Stimulated activated CD8-positive, alpha-beta memory T cell treated with anti-CD3 and anti-CD28 coated beads, Interleukin-12 subunit alpha, Interleukin-12 subunit beta, amount 100 ng/mL, for 4 hours (primary cell): Measurements from ENCODE around the gene C2.
"Not testable (repeated sequence)": the region's sequence is repeated elsewhere in the genome, so short reads cannot be mapped to it uniquely, and the experiment has no call there.

Experiments
- DNase-seq: peaks from one replicate; pipeline ENCODE4 v3.0.0-alpha.2; 2020; ENCODE audit warnings: low read depth

C2 gene

GRCh38 chr6:31958412-31958740 lies 30.9 kb downstream of the C2 start:
- no peak for DNase-seq

GRCh38 chr6:31958741-31959739 lies 31.5 kb downstream of the C2 start, which contains the start of the genes NELFE and SKIC2:
Gene NELFE, minus strand, starts transcription at chr6:31958971. Its CDS starts 525 bp downstream, at chr6:31958446.
Gene SKIC2, plus strand, starts transcription at chr6:31959175. Its CDS starts 18 bp downstream, at chr6:31959193.
- DNase-seq = peak; percentile 98

- no peak for DNase-seq
Measured at GRCh38 chr6:31961616-31962015, 34.1 kb downstream of the C2 start.

DNA sequence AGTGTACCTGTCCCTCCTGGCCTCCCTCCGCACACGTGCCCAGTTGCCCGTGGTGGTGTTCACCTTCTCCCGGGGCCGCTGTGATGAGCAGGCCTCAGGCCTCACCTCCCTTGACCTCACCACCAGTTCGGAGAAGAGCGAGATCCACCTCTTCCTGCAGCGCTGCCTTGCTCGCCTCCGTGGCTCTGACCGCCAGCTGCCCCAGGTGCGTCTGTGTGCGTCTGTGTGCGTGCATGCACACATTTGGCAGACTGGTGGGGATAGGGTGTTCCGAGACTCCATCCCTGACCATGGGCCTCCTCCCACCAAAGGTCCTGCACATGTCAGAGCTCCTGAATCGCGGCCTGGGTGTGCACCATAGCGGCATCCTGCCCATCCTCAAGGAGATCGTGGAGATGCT lies 36.4 kb downstream of the C2 start:
- DNase-seq = no peak

- DNase-seq = no peak
Measured at GRCh38 chr6:31965700-31966099, 38.2 kb downstream of the C2 start.

DNA sequence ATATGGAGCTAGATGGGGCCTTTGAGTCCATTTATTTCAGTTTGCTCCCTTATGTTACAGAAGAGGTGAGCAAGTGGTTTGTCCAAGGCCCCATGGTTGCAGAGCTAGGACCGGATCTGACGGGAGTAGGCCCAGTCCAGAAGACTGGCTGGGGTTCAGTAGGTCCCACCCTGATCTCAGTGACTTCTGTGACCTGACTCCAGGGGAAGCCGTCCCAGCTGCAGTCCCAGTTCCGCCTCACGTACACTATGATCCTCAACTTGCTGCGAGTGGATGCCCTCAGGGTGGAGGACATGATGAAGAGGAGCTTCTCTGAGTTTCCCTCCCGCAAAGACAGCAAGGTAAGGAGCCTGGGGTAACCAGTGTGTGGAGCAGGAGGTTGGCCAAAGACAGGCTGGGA lies 39.0 kb downstream of the C2 start:
- no peak for DNase-seq

GRCh38 chr6:31966997-31967925 lies 39.7 kb downstream of the C2 start:
- DNase-seq = no peak

GRCh38 chr6:31967926-31968320 lies 40.4 kb downstream of the C2 start:
- DNase-seq = no peak

GRCh38 chr6:31968326-31968725 lies 40.8 kb downstream of the C2 start:
- no peak for DNase-seq

GRCh38 chr6:31968791-31969711 lies 41.5 kb downstream of the C2 start:
- DNase-seq = no peak

DNA sequence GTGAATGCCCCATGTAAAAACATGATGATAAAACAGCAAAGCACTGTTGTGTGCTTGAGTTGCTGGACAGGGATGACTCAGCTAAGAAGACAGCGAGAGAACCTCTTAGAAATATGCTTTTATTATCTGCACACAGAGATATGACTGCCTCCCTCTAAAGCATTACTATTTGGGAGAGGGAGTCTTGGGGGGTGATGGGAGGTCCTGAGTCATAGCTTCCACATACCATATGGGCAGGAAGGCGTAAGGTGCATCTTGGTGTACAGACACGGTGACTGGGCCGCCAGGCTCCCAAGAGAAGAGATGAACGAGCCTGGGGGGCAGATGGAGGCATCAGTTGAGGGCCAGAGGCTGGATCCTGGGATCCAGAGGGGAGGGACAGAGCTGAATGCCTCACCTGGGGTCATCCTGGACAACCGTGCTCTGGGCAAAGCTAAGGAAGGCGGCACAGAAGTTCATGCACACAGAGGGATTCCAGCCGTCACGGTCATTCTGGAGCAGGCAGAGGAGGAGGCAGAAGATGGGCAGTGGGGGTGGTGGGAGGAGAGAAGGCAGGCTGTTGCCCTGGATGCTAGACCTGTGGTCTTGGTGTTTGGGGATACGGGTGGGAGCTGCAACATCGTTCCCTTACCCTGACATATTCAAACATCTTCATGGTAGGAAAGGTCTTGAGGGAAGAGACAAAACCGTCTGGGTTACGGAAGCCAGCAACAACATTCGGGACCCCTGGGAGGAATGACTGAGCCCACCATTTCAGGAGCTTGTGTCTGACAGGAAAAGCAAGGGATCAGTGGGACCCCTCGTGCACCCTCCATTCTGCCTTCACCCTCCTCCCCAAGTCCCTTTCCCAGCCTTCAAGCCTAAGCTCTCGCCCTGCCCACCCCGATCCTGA lies 42.4 kb downstream of the C2 start:
- DNase-seq = no peak

DNA sequence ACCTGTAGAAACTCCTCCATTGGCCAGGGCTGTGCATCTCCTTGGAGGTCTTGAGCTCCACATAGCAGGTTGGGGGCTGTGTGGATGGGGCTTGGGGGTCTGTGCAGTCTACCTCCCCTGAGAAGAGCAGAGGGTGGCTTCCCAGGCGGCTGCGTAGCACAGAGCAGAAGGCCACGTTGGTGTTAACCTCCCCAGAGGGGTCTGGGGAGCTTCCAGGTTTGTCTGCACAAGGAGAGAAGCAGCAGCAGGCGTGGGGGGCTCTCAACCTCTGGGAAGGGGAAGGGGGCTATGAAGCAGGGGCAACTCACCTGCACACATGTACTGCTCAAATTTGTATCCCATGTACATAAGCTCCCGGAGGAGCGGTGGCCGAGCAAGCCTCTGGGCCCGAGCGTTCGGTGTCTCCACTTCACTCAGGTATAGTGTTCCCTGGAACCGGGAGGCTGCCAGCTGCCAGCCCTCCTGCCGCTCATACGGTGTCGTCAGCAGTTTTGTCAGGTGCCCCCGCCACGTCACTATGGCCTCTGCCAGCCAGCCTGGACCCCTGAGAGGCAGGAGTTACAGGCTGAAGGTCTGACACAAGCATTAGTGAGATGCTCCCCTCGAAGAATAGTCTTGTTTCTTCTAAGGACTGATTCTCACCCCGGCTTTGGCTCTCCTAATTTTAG lies 43.2 kb downstream of the C2 start:
- no peak for DNase-seq

DNA sequence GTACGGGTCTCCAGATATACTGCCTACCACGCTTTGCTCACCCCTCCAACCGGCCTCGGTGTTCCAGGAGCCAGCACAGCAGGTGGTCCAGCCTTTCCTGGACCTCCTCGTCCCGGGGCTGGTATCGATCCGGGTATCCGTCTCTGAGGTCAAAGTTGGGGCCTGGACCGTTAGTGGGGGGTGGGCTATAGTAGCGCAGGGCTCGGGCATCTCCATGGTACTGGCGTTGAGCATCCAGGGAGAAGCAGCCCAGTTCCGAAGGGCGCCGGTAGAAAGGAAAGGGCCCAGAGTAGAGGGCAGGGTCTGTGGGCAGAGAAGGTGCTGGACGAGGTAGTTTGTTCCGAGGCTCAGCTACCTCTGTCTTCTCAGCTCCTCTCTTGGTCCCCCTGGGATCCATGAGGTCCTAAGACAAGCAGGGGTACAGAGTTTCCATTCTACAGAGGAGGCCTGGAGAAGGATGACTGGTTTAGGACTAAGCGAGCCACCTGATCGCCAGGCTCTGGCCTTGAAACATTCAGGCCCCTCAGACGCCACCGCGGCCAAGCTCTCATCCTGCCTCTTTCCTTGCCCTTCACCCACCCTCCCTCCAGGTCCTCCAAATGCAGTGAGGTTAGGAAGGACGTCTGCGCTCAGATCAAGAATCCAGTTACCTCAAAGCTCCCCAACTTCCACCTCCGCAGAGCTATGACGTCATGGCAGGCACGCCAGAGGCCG lies 43.9 kb downstream of the C2 start:
- no peak for DNase-seq

DNA sequence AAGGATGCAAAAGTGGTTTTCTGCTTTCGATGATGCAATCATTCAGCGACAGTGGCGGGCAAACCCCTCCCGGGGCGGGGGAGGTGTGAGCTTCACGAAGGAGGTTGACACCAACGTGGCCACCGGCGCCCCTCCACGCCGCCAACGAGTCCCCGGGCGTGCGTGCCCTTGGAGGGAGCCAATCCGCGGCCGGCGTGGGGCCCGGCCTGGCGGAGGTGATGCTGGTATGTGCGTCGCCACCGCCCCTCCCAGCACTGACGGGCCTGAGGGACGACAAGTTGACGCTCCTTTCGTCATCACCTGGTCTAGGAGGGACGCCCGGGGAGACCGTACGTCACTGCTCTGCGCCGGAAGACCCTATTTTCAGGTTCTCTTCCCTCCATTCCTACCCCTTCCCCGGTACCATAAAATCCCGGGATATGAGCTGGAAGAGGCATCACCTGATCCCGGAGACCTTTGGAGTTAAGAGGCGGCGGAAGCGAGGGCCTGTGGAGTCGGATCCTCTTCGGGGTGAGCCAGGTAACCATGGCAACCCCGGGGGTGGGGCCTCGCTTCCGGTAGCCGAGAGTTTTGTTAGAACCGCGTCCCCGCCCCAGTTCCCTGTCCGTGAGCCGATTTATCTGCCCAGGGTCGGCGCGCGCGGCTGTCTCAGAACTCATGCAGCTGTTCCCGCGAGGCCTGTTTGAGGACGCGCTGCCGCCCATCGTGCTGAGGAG lies 44.6 kb downstream of the C2 start, which contains the start of gene DXO:
Gene DXO, minus strand, starts transcription at position 146 of the 716 bp plus-strand sequence. CDS start 463 bp downstream, outside the sequence.
- DNase-seq = peak; percentile 95

DNA sequence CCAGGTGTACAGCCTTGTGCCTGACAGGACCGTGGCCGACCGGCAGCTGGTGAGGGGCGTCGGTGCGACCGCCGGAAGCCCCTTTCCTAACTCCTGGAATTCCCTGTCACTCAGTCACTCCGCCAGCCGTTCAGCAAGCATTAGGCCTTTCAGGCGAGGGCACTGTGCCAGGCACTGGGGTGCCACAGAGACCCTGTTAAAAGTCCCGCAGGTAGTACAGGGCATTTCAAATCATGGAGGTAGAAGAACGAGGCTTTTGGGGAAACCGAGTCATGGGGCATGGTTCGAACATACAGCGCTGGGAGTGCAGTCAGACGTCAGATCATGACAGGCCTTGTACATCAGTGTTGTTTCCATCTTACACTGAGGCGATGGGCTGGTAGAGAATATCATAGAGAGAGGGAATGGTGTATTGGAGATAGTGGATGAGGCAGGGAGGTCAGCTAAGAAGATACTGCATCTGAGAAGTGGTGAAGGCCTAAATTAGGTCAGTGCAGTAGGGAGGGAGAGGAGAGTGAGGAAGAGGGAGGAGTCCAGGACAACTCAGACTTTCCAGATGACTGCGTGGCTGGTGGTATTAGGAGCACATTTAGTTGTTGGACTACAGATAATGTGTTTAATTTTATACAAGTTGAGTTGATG lies 45.3 kb downstream of the C2 start:
- no peak for DNase-seq

GRCh38 chr6:31976065-31976464 lies 48.5 kb downstream of the C2 start:
- not testable (repeated sequence) for DNase-seq

DNA sequence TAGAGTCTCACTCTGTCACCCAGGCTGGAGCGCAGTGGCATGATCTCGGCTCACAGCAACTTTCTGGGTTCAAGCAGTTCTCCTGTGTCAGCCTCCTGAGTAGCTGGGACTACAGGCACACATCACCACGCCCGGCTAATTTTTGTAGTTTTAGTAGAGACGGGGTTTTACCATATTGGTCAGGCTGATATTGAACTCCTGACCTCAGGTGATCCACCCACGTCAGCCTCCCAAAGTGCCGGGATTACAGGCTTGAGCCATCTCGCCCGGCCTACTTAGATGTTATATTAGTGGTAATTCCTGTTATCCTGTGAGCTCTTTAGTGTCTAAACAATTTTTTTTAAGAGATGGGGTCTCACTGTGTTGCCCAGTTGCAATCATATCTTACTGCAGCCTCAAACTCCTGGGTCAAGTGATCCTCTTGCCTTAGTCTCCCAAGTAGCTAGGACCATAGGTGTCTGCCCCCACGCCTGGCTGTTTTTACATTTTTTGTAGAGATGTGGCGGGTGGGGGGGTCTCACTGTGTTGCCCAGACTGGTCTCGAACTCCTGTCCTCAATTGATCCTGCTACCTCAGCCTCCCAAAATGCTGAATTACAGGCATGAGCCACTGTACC lies 50.4 kb downstream of the C2 start:
- no peak for DNase-seq

DNA sequence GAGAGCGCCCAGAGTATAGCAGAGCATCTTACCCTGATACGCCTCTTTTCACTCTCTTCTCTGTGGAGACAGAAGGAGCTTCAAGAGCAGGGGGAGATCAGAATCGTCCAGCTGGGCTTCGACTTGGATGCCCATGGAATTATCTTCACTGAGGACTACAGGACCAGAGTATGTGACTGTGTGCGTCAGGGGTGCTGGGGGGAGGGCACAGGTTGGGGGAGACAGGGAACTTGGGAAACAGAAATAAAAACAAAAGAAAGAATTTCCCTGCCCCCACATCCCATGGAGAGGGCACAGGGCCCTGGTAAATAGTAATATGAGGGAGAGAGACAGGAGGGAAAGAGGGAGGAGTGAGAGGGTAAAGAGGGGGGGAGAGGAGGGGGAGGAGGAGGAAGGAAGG lies 51.3 kb downstream of the C2 start:
- no peak for DNase-seq
